Measurements from ENCODE around the gene WBP2NL.

The WBP2NL gene

DNA sequence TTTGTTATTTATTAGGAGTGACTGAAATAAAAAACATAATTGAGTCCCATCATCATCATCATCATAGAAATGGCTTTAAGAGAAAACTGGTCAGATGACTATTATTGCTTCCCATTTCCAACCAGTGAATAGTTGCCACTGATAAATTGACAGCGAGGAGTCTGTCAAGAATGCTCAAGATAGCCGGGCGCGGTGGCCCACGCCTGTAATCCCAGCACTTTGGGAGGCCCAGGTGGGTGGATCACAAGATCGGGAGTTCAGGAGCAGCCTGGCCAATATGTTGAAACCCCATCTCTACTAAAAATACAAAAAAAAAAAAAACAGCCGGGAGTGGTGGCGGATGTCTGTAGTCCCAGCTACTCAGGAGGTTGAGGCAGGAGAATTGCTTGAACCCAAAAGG lies 1.9 kb downstream of the WBP2NL start:
- POLR2A ChIA-PET = no interaction called here
- no peak for DNase-seq (ENCODE audit: extremely low spot score)
- CTCF ChIA-PET = no interaction called here
- no peak for TF ChIP-seq L3MBTL2 (conservative IDR thresholded peaks at IDR 0.05)
- no peak for TF ChIP-seq HDGF (IDR thresholded peaks at IDR 0.05; ENCODE audit: borderline replicate concordance)

DNA sequence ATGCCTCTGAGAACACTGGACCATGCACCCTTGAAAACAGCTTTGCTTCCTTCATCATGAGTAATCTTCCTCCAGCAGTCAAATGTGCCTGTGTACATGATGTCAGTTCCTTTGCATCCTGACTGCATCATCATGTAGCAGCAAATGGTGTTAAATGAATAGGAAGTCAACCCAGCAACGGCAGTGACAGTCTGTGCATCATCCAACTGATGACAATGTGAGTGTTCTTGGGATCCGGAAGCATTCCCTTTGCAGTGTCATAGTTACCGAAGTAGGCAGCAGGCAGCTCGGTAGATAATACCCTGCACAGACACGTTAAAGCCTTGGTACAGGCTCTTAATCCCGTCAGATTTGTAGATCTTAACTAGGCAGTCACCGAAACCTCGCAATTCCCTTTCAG lies 2.5 kb downstream of the WBP2NL start:
- TF ChIP-seq FOXA1 (IDR thresholded peaks at IDR 0.05) (no peak), FOXK2 (IDR thresholded peaks at IDR 0.05) (no peak), ELF4 (IDR thresholded peaks at IDR 0.05) (no peak), FOXM1 (IDR thresholded peaks at IDR 0.05; ENCODE audit: borderline replicate concordance) (no peak)
- ChIA-PET CTCF (interaction anchor here (0.7 kb wide), 1 partner anchor 238 kb away, joined by 4 read pairs; no protein-coding TSS in a partner anchor), POLR2A (no interaction called here)
- no peak for DNase-seq (ENCODE audit: extremely low spot score)

DNA sequence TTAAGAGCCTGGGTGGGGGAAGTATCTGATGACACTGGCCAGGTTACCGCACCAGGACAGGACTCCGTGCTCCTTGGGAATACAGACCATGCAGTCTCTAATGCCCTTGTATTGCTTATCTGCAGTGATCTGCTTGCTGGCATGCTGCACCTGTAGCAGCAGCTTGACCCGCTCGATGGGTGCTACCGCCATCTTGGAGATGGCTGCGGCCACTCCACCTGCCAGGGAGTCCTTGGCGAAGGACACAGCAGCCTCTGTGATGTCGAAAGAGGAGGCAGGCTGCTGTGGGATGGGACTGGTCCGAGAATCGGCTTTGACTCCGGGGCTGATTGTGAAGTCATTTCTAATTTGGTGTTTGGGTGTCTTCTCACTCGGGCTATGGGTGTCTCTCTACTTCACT lies 3.1 kb downstream of the WBP2NL start:
- ChIA-PET CTCF (no interaction called here), POLR2A (no interaction called here)
- no peak for TF ChIP-seq L3MBTL2 (conservative IDR thresholded peaks at IDR 0.05)
- TF ChIP-seq FOXK2 (IDR thresholded peaks at IDR 0.05) = no peak
- TF ChIP-seq FOXM1 (IDR thresholded peaks at IDR 0.05; ENCODE audit: borderline replicate concordance) = no peak
- TF ChIP-seq LEF1 (IDR thresholded peaks at IDR 0.05; ENCODE audit: borderline replicate concordance) = no peak
- TF ChIP-seq FOXA1 (IDR thresholded peaks at IDR 0.05) = no peak
- TF ChIP-seq ARNT (IDR thresholded peaks at IDR 0.05) = no peak
- no peak for TF ChIP-seq CTBP1 (IDR thresholded peaks at IDR 0.05; ENCODE audit: borderline replicate concordance)
- no peak for TF ChIP-seq ZNF384 (IDR thresholded peaks at IDR 0.05)
- no peak for TF ChIP-seq TARDBP (IDR thresholded peaks at IDR 0.05)
- no peak for TF ChIP-seq NFRKB (IDR thresholded peaks at IDR 0.05)
- no peak for TF ChIP-seq ELF4 (IDR thresholded peaks at IDR 0.05)
- TF ChIP-seq HDGF (IDR thresholded peaks at IDR 0.05; ENCODE audit: borderline replicate concordance) = no peak
- DNase-seq (ENCODE audit: extremely low spot score) = peak; percentile 2

DNA sequence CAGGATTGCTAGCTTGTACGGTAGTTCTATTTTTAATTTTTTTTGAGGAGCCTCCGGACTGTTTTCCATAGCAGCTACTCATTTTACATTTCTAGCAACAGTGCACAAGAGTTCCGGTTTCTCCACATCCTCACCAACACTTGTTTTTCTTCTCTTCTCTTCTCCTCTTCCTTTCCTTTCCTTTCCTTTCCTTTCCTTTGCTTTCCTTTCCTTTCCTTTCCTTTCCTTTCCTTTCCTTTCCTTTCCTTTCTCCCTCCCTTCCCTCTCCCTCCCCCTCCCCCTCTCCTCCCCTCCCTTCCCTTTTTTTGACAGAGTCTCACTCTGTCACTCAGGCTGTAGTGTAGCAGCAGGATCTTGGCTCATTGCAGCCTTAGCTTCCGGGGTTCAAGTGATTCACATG lies 9.3 kb downstream of the WBP2NL start:
- TF ChIP-seq L3MBTL2 (conservative IDR thresholded peaks at IDR 0.05) = no peak
- no peak for TF ChIP-seq SUZ12 (IDR thresholded peaks at IDR 0.05)
- no peak for TF ChIP-seq FOXA1 (IDR thresholded peaks at IDR 0.05)
- TF ChIP-seq FOXK2 (IDR thresholded peaks at IDR 0.05) = no peak
- no peak for TF ChIP-seq CTBP1 (IDR thresholded peaks at IDR 0.05; ENCODE audit: borderline replicate concordance)
- no peak for TF ChIP-seq LEF1 (IDR thresholded peaks at IDR 0.05; ENCODE audit: borderline replicate concordance)
- TF ChIP-seq ARNT (IDR thresholded peaks at IDR 0.05) = no peak
- ChIA-PET CTCF (no interaction called here), POLR2A (no interaction called here)

DNA sequence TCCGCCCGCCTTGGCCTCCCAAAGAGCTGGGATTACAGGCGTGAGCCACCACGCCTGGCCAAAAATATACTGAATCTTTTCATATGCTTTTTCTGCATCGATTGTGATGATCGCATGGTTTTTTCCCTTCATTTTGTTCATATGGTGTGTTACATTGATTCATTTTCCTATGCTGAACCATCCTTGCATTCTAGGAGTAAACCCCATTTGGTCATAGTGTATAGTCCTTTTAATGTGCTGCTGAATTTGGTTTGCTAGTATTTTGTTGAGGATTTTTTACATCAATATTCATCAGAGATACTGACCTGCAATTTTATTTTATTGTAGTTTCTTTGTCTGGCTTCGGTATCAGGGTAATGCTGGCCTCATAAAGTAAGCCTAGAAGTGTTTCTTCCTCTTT lies 12.2 kb downstream of the WBP2NL start:
- CTCF ChIA-PET = no interaction called here
- POLR2A ChIA-PET = no interaction called here
- no peak for TF ChIP-seq SUZ12 (IDR thresholded peaks at IDR 0.05)
- TF ChIP-seq ELF4 (IDR thresholded peaks at IDR 0.05) = no peak
- no peak for TF ChIP-seq BHLHE40 (IDR thresholded peaks at IDR 0.05; ENCODE audit: borderline replicate concordance)
- no peak for TF ChIP-seq TARDBP (IDR thresholded peaks at IDR 0.05)
- no peak for TF ChIP-seq ARNT (IDR thresholded peaks at IDR 0.05)
- no peak for TF ChIP-seq CTBP1 (IDR thresholded peaks at IDR 0.05; ENCODE audit: borderline replicate concordance)
- no peak for TF ChIP-seq NFRKB (IDR thresholded peaks at IDR 0.05)
- TF ChIP-seq ZNF384 (IDR thresholded peaks at IDR 0.05) = no peak
- TF ChIP-seq, protein P1, sequence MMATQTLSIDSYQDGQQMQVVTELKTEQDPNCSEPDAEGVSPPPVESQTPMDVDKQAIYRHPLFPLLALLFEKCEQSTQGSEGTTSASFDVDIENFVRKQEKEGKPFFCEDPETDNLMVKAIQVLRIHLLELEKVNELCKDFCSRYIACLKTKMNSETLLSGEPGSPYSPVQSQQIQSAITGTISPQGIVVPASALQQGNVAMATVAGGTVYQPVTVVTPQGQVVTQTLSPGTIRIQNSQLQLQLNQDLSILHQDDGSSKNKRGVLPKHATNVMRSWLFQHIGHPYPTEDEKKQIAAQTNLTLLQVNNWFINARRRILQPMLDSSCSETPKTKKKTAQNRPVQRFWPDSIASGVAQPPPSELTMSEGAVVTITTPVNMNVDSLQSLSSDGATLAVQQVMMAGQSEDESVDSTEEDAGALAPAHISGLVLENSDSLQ (IDR thresholded peaks at IDR 0.05) = no peak
- no peak for TF ChIP-seq SP1 (IDR thresholded peaks at IDR 0.05)
- TF ChIP-seq FOXA1 (IDR thresholded peaks at IDR 0.05) = no peak
- DNase-seq (ENCODE audit: extremely low spot score) = no peak

More for the DNA sequence above, 9.3 kb downstream of the WBP2NL start:
- no peak for DNase-seq (ENCODE audit: extremely low spot score)

DNA sequence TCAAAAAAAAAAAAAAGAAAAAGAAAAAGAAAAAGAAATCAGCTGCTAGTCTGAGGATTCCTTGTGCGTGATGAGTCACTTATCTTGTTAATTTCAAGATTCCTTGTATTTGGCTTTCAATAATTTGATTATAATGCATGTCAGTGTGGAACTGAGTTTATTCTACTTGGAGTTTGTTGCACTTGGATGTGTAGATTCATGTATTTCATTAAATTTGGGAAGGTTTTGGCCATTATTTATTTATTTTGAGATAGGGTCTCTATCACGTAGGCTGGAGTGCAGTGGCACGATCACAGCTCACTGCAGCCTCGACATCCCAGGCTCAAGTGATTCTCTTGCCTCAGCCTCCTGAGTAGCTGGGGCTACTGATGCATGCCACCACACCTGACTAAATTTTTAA lies 14.8 kb downstream of the WBP2NL start:
- POLR2A ChIA-PET = no interaction called here
- CTCF ChIA-PET = no interaction called here
- no peak for DNase-seq (ENCODE audit: extremely low spot score)
- TF ChIP-seq, protein P1 (IDR thresholded peaks at IDR 0.05) = no peak
- TF ChIP-seq LEF1 (IDR thresholded peaks at IDR 0.05; ENCODE audit: borderline replicate concordance) = no peak
- no peak for TF ChIP-seq ZNF384 (IDR thresholded peaks at IDR 0.05)
- TF ChIP-seq ELF4 (IDR thresholded peaks at IDR 0.05) = no peak
- no peak for TF ChIP-seq FOXM1 (IDR thresholded peaks at IDR 0.05; ENCODE audit: borderline replicate concordance)
- no peak for TF ChIP-seq SUZ12 (IDR thresholded peaks at IDR 0.05)
- TF ChIP-seq L3MBTL2 (conservative IDR thresholded peaks at IDR 0.05) = no peak

DNA sequence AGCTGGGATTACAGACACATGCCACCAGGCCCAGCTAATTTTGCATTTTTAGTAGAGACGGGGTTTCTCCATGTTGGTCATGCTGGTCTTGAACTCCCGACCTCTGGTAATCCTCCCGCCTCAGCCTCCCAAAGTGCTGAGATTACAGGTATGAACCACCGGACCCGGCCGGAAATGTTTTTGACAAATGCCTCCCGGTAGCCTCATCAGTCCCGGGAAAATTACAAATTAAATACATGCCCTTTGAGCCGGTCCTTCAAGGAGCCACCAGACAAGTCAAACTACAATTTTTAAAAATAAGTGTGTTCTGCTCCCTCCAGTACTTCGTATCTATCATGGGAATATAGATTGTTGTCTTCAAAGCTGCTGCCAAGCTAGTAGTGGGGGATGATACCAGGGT lies 17.5 kb downstream of the WBP2NL start:
- CTCF ChIA-PET = no interaction called here
- DNase-seq (ENCODE audit: extremely low spot score) = no peak
- POLR2A ChIA-PET = no interaction called here
- TF ChIP-seq BHLHE40 (IDR thresholded peaks at IDR 0.05; ENCODE audit: borderline replicate concordance) (no peak), SUZ12 (IDR thresholded peaks at IDR 0.05) (no peak), FOXK2 (IDR thresholded peaks at IDR 0.05) (no peak)

DNA sequence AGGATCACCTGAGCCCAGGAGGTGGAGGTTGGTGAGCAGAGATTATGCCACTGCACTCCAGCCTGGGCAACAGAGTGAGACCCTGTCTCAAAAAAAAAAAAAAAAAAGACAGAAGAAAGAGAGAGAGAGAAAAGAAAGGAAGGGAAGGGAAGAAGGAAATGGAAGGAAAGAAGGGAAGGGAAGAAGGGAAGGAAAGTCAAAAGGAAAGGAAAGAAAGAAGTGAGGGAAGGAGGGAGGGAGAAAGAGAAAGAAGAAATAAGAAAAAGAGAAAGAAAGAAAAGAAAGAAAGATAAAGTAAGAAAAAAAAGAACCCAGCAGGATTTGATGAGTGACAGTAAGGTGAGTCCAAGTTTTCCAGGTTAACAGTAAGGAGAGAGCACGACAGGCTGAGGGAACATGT lies 19.6 kb downstream of the WBP2NL start:
- POLR2A ChIA-PET = no interaction called here
- no peak for DNase-seq (ENCODE audit: extremely low spot score)
- CTCF ChIA-PET = no interaction called here
- TF ChIP-seq FOXA1 (IDR thresholded peaks at IDR 0.05) (no peak), L3MBTL2 (conservative IDR thresholded peaks at IDR 0.05) (no peak), SUZ12 (IDR thresholded peaks at IDR 0.05) (no peak), BHLHE40 (IDR thresholded peaks at IDR 0.05; ENCODE audit: borderline replicate concordance) (no peak)
